GM23338 (cell line): ENCODE measurements around the gene EPHA8. TPM values are rescaled to one million over a fixed set of nuclear protein-coding genes. Genes with fewer than 3 reads are reported as not detected.

ENCODE experiments used
- ATAC-seq: fragments of 200-7000 bp; cut with Tn5 transposase; 3 replicates; pipeline ENCODE4 v1.9.1; 2020
- DNase-seq: peaks from one replicate; pipeline ENCODE4 v3.0.0-alpha.2; 2015; ENCODE audit warnings: low spot score
- H2AFZ ChIP-seq: fragments of 200-600 bp; sonication (generic); 2 replicates; pipeline ENCODE4 v1.8.0; 2016; ENCODE audit warnings: antibody characterized with exemption, mild to moderate bottlenecking, moderate library complexity
- H3F3A ChIP-seq: fragments of 200-600 bp; sonication (generic); replicated peaks from 2 replicates; pipeline ENCODE4 v1.8.0; 2017; ENCODE audit warnings: antibody characterized with exemption, mixed run types, low read depth
- H3K27ac ChIP-seq: fragments of 200-600 bp; sonication (generic); 2 replicates; pipeline ENCODE4 v1.6.1; 2016; ENCODE audit warnings: low read depth
- H3K27me3 ChIP-seq: fragments of 200-600 bp; sonication (generic); 2 replicates; pipeline ENCODE4 v1.8.0; 2016; ENCODE audit warnings: mild to moderate bottlenecking, mixed run types, moderate library complexity; ENCODE audit not compliant: insufficient read depth
- H3K36me3 ChIP-seq: fragments of 200-600 bp; sonication (generic); 2 replicates; pipeline ENCODE4 v1.8.0; 2016; ENCODE audit warnings: mild to moderate bottlenecking; ENCODE audit not compliant: insufficient read depth
- H3K4me1 ChIP-seq: fragments of 200-600 bp; sonication (generic); 2 replicates; pipeline ENCODE4 v1.8.0; 2016; ENCODE audit warnings: mild to moderate bottlenecking, moderate library complexity; ENCODE audit not compliant: insufficient read depth
- H3K4me2 ChIP-seq: fragments of 200-600 bp; sonication (generic); 2 replicates; pipeline ENCODE4 v1.7.1; 2017; ENCODE audit warnings: mixed run types
- H3K4me3 ChIP-seq: fragments of 200-600 bp; sonication (generic); 2 replicates; pipeline ENCODE4 v1.6.1; 2016; ENCODE audit warnings: mixed run types
- H3K79me2 ChIP-seq: fragments of 200-600 bp; sonication (generic); replicated peaks from 2 replicates; pipeline ENCODE4 v1.8.0; 2017; ENCODE audit warnings: mild to moderate bottlenecking; ENCODE audit not compliant: insufficient read depth
- H3K9me2 ChIP-seq: fragments of 200-600 bp; sonication (generic); 2 replicates; pipeline ENCODE4 v1.8.0; 2017; ENCODE audit not compliant: insufficient read depth
- H4K20me1 ChIP-seq: fragments of 200-600 bp; sonication (generic); replicated peaks from 2 replicates; pipeline ENCODE4 v1.8.0; 2017; ENCODE audit warnings: mild to moderate bottlenecking; ENCODE audit not compliant: insufficient read depth
- H3K27ac Mint-ChIP-seq: 2 replicates; pipeline ENCODE4 v1.8.0; 2020; ENCODE audit warnings: inconsistent platforms, mild to moderate bottlenecking, moderate library complexity, mixed read lengths
- H3K27me3 Mint-ChIP-seq: 3 replicates; pipeline ENCODE4 v1.8.0; 2022; ENCODE audit warnings: low read depth, mild to moderate bottlenecking, moderate library complexity, mixed read lengths, inconsistent platforms; ENCODE audit not compliant: insufficient read depth, poor library complexity
- H3K36me3 Mint-ChIP-seq: 3 replicates; pipeline ENCODE4 v1.8.0; 2021; ENCODE audit warnings: low read depth, mild to moderate bottlenecking, inconsistent platforms, moderate library complexity, mixed read lengths
- H3K4me1 Mint-ChIP-seq: 3 replicates; pipeline ENCODE4 v1.8.0; 2020; ENCODE audit warnings: mild to moderate bottlenecking, inconsistent platforms, mixed read lengths
- H3K4me3 Mint-ChIP-seq: 3 replicates; pipeline ENCODE4 v1.8.0; 2021; ENCODE audit warnings: moderate library complexity, mild to moderate bottlenecking, inconsistent platforms, mixed read lengths
- H3K9me3 Mint-ChIP-seq: 3 replicates; pipeline ENCODE4 v1.8.0; 2020; ENCODE audit warnings: moderate library complexity, mild to moderate bottlenecking, inconsistent platforms, mixed read lengths
- CTCF ChIP-seq, 2 experiments: fragments of 200-600 bp in 1 of 2; sonication (generic) in 1 of 2; conservative IDR thresholded peaks; 2 replicates each; pipeline versions ENCODE4 v1.5.1 to v1.6.1; 2016 to 2017; ENCODE audit warnings: antibody characterized with exemption in 2 of 2, low read depth in 2 of 2, mild to moderate bottlenecking in 2 of 2, moderate library complexity in 1 of 2
- ETS1 ChIP-seq: IDR thresholded peaks from 2 replicates; pipeline ENCODE4 v1.6.1; 2016; ENCODE audit warnings: antibody characterized with exemption
- EZH2 ChIP-seq: fragments of 200-600 bp; sonication (generic); IDR thresholded peaks from one replicate; pipeline ENCODE4 v1.8.0; 2017; ENCODE audit warnings: antibody characterized with exemption, mild to moderate bottlenecking, low read depth; ENCODE audit not compliant: unreplicated experiment
- EZH2phosphoT487 ChIP-seq: fragments of 200-600 bp; sonication (generic); IDR thresholded peaks from one replicate; pipeline ENCODE4 v1.8.1; 2018; ENCODE audit warnings: antibody characterized with exemption; ENCODE audit not compliant: unreplicated experiment
- JUNB ChIP-seq: IDR thresholded peaks from one replicate; pipeline ENCODE4 v1.6.1; 2016; ENCODE audit warnings: antibody characterized with exemption; ENCODE audit not compliant: unreplicated experiment
- REST ChIP-seq: IDR thresholded peaks from one replicate; pipeline ENCODE4 v1.6.1; 2018; ENCODE audit warnings: antibody characterized with exemption; ENCODE audit not compliant: unreplicated experiment
- STAT1 ChIP-seq: IDR thresholded peaks from one replicate; pipeline ENCODE4 v1.6.1; 2016; ENCODE audit warnings: antibody characterized with exemption; ENCODE audit not compliant: unreplicated experiment
- ZNF331 ChIP-seq: fragments of 250-450 bp; sonication (Bioruptor Pico); IDR thresholded peaks from 2 replicates; pipeline ENCODE4 v1.5.0; 2020; ENCODE audit warnings: low read depth, mild to moderate bottlenecking, moderate library complexity
- ZNF462 ChIP-seq: fragments of 250-450 bp; sonication (Bioruptor Pico); IDR thresholded peaks from 2 replicates; pipeline ENCODE4 v1.5.0; 2020; ENCODE audit warnings: mild to moderate bottlenecking, moderate library complexity
- polyA plus RNA-seq: library from polyadenylated mRNA; unstranded; fragments of >200 nt; fragmentation: Nextera tagmentation; extraction: Ambion mirVana; gene quantifications from 2 replicates; pipeline ENCODE4 v1.2.1, GENCODE V29; 2016
- total RNA-seq: library from RNA; depleted of rRNA; stranded (reverse); fragments of >200 nt; shearing (Covaris generic); gene quantifications from 2 replicates; pipeline ENCODE4 v1.2.3, GENCODE V29; 2014

Gene EPHA8
- total and polyA plus RNA-seq, 2 experiments from 2014 or later, result 2.3 to 5.0 TPM

GRCh38 chr1:22587247-22587646 is 24.0 kb downstream of the EPHA8 start:
- Histone ChIP-seq H3K27ac (no peak overlapping the region), H3K4me2 (no peak overlapping the region), H2AFZ (no peak overlapping the region), H3K4me1 (no peaks in the 10 kb centered on the region), H4K20me1 (no peaks in the 10 kb centered on the region), H3K36me3 (no peaks in the 10 kb centered on the region), H3K4me3 (no peak overlapping the region), H3K9me2 (no peaks in the 10 kb centered on the region), H3F3A (no peaks in the 10 kb centered on the region), H3K79me2 (no peaks in the 10 kb centered on the region), H3K27me3 (no peaks in the 10 kb centered on the region)
- H3K4me3 Mint-ChIP-seq, result no peak overlapping the region
- no peak for ATAC-seq
- H3K4me1 Mint-ChIP-seq, result no peaks in the 10 kb centered on the region
- no peak for DNase-seq
- TF ChIP-seq ZNF331 (no peak), ZNF462 (CRISPR knock-in tag) (no peak), STAT1 (no peak), EZH2phosphoT487 (no peak), CTCF (conservative IDR thresholded peaks at IDR 0.05; ENCODE audit: low read depth in 2 of 2) (no peak), ETS1 (no peak), EZH2 (no peak), JUNB (no peak), REST (no peak)
- H3K27ac Mint-ChIP-seq, result no peak overlapping the region
- H3K9me3 Mint-ChIP-seq, result no peaks in the 10 kb centered on the region
- no peaks in the 10 kb centered on the region for H3K36me3 Mint-ChIP-seq
- peaks cover 3% of the 10 kb centered on the region for H3K27me3 Mint-ChIP-seq
